ENCODE data around the gene DNAH14.

DNA sequence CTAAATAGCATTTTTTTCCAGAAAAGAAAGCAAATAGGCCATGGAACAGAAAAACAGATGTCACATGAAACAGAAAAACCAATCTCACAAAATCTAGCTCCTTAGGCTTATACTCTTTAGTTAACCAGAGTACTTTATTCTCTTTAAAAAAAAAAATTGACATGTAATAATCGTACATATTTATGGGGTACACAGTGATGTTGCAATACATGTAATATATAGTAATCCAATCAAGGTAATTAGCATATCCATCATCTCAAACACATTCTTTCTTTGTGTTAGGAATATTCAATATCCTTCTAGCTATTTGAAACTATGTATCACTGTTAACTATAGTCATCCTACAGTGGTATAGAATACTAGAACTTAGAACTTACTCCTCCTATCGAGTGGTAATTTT lies 478.3 kb downstream of the DNAH14 start:
- no peak for TF ChIP-seq YY1 (IDR thresholded peaks at IDR 0.05; ENCODE audit: insufficient read depth, insufficient read length)
- TF ChIP-seq ZNF274 (IDR thresholded peaks at IDR 0.05; ENCODE audit: low read depth, low read length): no peak

Data from NT2/D1 (cell line).